ENCODE results near the gene LY6G6C. TPM values are rescaled to one million over a fixed set of nuclear protein-coding genes. Genes with fewer than 3 reads are reported as not detected.

Gene LY6G6C
- total and polyA plus RNA-seq, 10 of the 15 experiments (the other 5 are each of a cell fraction or from before 2014, with no cell fraction given) = not detected

DNA sequence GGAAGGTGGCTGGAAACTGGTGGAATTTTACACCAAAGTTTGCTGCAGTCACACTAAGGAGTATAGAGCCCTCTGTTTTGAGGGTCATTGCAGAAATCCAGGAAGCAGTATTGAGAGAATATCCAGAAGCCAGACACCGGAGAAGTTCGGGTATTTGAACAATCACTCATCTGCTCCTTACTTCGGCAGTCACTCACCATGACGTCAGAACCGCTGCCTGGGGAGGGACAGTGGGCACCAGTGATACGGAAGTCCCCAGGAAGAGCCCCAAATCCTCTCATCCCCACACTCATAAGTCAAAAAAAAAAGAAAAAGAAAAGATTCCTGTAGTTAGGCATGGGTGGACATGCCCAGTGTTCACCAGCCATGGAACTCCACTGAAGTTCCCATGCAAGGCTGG lies 44.6 kb downstream of the LY6G6C start:
- Histone ChIP-seq H3K4me2 (ENCODE audit: control insufficient read depth, insufficient read depth) (no peak overlapping the region), H3K36me3 (ENCODE audit: control insufficient read depth in 2 of 2, insufficient read depth in 2 of 2, low read length in 1 of 2) (peaks cover 2 to 8% of the 10 kb centered on the region in 2 experiments), H3K4me3 (no peak overlapping the region), H4K20me1 (ENCODE audit: control insufficient read depth, insufficient read depth) (no peaks in the 10 kb centered on the region), H2AFZ (ENCODE audit: control insufficient read depth, low read depth, low read length) (no peak overlapping the region), H3K4me1 (ENCODE audit: control insufficient read depth, insufficient read depth, low read length) (peaks cover 6% of the 10 kb centered on the region), H3K27ac (ENCODE audit: control insufficient read depth, insufficient read depth) (no peak overlapping the region), H3K9me3 (replicated peaks; ENCODE audit: control insufficient read depth, insufficient read depth, low read length) (no peaks in the 10 kb centered on the region), H3K27me3 (replicated peaks in 1 of 2; ENCODE audit: control insufficient read depth in 2 of 2, insufficient read depth in 2 of 2, low read length in 1 of 2) (no peaks in the 10 kb centered on the region), H3K9ac (ENCODE audit: control insufficient read depth, insufficient read depth, low read length) (no peak overlapping the region), H3K79me2 (ENCODE audit: control insufficient read depth, insufficient read depth, low read length) (no peaks in the 10 kb centered on the region)
- intact Hi-C loops (cut with micrococcal nuclease; ENCODE audit: unreplicated experiment) = no loop called here
- RAD21 ChIA-PET (ENCODE audit: unreplicated experiment) = no interaction called here
- in situ Hi-C loops (cut with MboI) = no loop called here
- DNase-seq (ENCODE audit: low read depth, low spot score) (no peak), FAIRE-seq (no peak), ATAC-seq (no peak)
- POLR2A ChIA-PET = no interaction called here
- 78% methylated on average over 6 of the region's 6 CpGs for WGBS (ENCODE audit: insufficient coverage, insufficient replicate concordance, low lambda C conversion rate, missing lambda C conversion rate)
- CTCF ChIA-PET = interaction anchor here (1.7 kb wide), 1 partner anchor 13 kb away, joined by 4 read pairs; no protein-coding TSS in a partner anchor
- SMC1A ChIA-PET (ENCODE audit: uncharacterized antibody, unreplicated experiment) = interaction anchor here (0.6 to 1.5 kb wide), 3 partner anchors 10 to 385 kb away, joined by 3 read pairs; no protein-coding TSS in a partner anchor
- no TSS peak for BruUV-seq (replicated peaks)
- TF ChIP-seq RFX5 (IDR thresholded peaks at IDR 0.05; ENCODE audit: low read depth, low read length) (no peak), IRF4 (IDR thresholded peaks at IDR 0.05; ENCODE audit: low read depth, low read length) (no peak), ESRRA (IDR thresholded peaks at IDR 0.05; ENCODE audit: low read length) (no peak)
- TF ChIP-seq, protein P1, sequence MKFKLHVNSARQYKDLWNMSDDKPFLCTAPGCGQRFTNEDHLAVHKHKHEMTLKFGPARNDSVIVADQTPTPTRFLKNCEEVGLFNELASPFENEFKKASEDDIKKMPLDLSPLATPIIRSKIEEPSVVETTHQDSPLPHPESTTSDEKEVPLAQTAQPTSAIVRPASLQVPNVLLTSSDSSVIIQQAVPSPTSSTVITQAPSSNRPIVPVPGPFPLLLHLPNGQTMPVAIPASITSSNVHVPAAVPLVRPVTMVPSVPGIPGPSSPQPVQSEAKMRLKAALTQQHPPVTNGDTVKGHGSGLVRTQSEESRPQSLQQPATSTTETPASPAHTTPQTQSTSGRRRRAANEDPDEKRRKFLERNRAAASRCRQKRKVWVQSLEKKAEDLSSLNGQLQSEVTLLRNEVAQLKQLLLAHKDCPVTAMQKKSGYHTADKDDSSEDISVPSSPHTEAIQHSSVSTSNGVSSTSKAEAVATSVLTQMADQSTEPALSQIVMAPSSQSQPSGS (IDR thresholded peaks at IDR 0.05; ENCODE audit: low read length) = no peak

DNA sequence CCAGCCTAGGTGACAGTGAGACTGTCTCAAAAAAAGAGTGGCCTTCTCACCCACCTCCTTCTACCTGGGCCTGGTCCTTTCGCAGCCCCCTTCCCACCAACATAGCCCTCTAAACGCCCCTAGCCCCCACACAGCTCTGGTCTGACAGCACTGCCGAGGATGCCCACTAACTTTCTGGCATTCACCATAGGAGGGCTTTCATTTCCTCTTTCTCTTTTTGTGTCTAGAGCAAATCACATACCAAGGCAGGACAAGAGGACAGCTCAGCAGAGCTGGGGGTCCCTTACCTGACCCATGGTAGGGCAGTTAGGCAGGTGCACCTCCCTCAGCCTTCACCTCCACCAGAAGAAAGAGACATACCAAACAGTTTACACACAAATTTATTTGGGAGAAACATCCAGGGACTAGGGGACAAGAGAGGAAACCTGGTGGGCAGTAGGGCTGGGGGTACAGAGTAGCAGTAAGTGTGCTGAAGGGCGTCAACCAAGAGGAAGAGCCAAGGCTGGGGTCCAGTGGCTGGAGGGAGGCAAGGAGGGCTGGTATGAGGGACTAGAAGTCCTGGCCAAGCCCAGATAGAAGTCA lies 45.1 kb downstream of the LY6G6C start:
- BruUV-seq (replicated peaks) = no TSS peak
- TF ChIP-seq SMAD1 (IDR thresholded peaks at IDR 0.05; ENCODE audit: low read depth, partially characterized antibody) (no peak), BRCA1 (IDR thresholded peaks at IDR 0.05; ENCODE audit: low read depth, low read length) (no peak), SPI1 (IDR thresholded peaks at IDR 0.05; ENCODE audit: borderline replicate concordance, insufficient read depth, low read depth, low read length) (peak; percentile 85)
- TF ChIP-seq, protein P2, sequence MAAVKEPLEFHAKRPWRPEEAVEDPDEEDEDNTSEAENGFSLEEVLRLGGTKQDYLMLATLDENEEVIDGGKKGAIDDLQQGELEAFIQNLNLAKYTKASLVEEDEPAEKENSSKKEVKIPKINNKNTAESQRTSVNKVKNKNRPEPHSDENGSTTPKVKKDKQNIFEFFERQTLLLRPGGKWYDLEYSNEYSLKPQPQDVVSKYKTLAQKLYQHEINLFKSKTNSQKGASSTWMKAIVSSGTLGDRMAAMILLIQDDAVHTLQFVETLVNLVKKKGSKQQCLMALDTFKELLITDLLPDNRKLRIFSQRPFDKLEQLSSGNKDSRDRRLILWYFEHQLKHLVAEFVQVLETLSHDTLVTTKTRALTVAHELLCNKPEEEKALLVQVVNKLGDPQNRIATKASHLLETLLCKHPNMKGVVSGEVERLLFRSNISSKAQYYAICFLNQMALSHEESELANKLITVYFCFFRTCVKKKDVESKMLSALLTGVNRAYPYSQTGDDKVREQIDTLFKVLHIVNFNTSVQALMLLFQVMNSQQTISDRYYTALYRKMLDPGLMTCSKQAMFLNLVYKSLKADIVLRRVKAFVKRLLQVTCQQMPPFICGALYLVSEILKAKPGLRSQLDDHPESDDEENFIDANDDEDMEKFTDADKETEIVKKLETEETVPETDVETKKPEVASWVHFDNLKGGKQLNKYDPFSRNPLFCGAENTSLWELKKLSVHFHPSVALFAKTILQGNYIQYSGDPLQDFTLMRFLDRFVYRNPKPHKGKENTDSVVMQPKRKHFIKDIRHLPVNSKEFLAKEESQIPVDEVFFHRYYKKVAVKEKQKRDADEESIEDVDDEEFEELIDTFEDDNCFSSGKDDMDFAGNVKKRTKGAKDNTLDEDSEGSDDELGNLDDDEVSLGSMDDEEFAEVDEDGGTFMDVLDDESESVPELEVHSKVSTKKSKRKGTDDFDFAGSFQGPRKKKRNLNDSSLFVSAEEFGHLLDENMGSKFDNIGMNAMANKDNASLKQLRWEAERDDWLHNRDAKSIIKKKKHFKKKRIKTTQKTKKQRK (IDR thresholded peaks at IDR 0.05; ENCODE audit: low read depth, low read length) = no peak
- no peaks in the 10 kb centered on the region for H4K20me1 ChIP-seq (ENCODE audit: control insufficient read depth, insufficient read depth)
- CTCF ChIA-PET = interaction anchor here (1.7 kb wide), 1 partner anchor 13 kb away, joined by 4 read pairs; no protein-coding TSS in a partner anchor
- intact Hi-C loops (cut with micrococcal nuclease; ENCODE audit: unreplicated experiment) = no loop called here
- in situ Hi-C loops (cut with MboI) = no loop called here
- DNase-seq (ENCODE audit: low read depth, low spot score) = no peak
- RAD21 ChIA-PET (ENCODE audit: unreplicated experiment) = no interaction called here
- WGBS (ENCODE audit: insufficient coverage, insufficient replicate concordance, low lambda C conversion rate, missing lambda C conversion rate) = 11% methylated on average over 4 of the region's 4 CpGs
- H3K79me2 ChIP-seq (ENCODE audit: control insufficient read depth, insufficient read depth, low read length) = no peaks in the 10 kb centered on the region
- peaks cover 6% of the 10 kb centered on the region for H3K4me1 ChIP-seq (ENCODE audit: control insufficient read depth, insufficient read depth, low read length)
- no peak overlapping the region for H2AFZ ChIP-seq (ENCODE audit: control insufficient read depth, low read depth, low read length)
- H3K9me3 ChIP-seq (replicated peaks; ENCODE audit: control insufficient read depth, insufficient read depth, low read length) = no peaks in the 10 kb centered on the region
- POLR2A ChIA-PET = no interaction called here
- H3K4me2 ChIP-seq (ENCODE audit: control insufficient read depth, insufficient read depth) = no peak overlapping the region
- FAIRE-seq = no peak
- no peaks in the 10 kb centered on the region for H3K27me3 ChIP-seq (replicated peaks in 1 of 2; ENCODE audit: control insufficient read depth in 2 of 2, insufficient read depth in 2 of 2, low read length in 1 of 2)
- no peak overlapping the region for H3K4me3 ChIP-seq
- peak; percentile 58 for ATAC-seq
- H3K36me3 ChIP-seq (ENCODE audit: control insufficient read depth in 2 of 2, insufficient read depth in 2 of 2, low read length in 1 of 2) = peaks cover 4 to 10% of the 10 kb centered on the region in 2 experiments
- H3K27ac ChIP-seq (ENCODE audit: control insufficient read depth, insufficient read depth) = no peak overlapping the region
- no peak overlapping the region; the same call in 1 of the 2 replicates for H3K9ac ChIP-seq (ENCODE audit: control insufficient read depth, insufficient read depth, low read length)
- SMC1A ChIA-PET (ENCODE audit: uncharacterized antibody, unreplicated experiment) = interaction anchor here (0.6 to 1.5 kb wide), 2 partner anchors 10 to 385 kb away, joined by 3 read pairs; no protein-coding TSS in a partner anchor

Data from GM12878 (cell line).